VCaP (cell line): ENCODE data around the gene SPATA46.

ENCODE experiments used
- H3K27ac ChIP-seq: fragments of 450-650 bp; 2 replicates; pipeline ENCODE4 v1.5.1; 2017
- CTCF ChIP-seq: fragments of 450-650 bp; conservative IDR thresholded peaks from 2 replicates; pipeline ENCODE4 v1.5.1; 2017; ENCODE audit warnings: mild to moderate bottlenecking, moderate library complexity

The SPATA46 gene

DNA sequence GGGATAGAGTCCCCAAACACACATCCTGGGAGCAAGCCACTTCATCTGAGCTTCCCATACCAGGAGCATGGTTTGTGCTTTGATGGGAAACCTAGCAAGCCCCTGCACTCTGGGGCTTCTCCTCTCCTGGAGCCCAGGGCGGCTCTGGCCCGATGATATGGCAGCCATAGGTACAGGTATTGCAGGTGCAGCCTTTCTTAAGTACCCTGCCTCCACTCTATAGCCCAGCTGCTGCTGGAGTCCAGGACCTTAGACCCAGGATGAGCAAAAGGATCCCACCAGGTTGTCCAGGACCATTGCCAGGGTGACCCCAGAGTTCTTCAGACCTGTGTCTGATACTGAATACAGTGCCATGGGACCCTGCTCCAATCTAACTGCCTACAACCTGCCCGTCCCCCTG lies 9.0 kb upstream of the SPATA46 start:
- no peak overlapping the region for H3K27ac ChIP-seq
- no peak for TF ChIP-seq CTCF

GRCh38 chr1:162385280-162385623 lies 8.6 kb upstream of the SPATA46 start:
- no peak for TF ChIP-seq CTCF
- no peak overlapping the region for H3K27ac ChIP-seq

DNA sequence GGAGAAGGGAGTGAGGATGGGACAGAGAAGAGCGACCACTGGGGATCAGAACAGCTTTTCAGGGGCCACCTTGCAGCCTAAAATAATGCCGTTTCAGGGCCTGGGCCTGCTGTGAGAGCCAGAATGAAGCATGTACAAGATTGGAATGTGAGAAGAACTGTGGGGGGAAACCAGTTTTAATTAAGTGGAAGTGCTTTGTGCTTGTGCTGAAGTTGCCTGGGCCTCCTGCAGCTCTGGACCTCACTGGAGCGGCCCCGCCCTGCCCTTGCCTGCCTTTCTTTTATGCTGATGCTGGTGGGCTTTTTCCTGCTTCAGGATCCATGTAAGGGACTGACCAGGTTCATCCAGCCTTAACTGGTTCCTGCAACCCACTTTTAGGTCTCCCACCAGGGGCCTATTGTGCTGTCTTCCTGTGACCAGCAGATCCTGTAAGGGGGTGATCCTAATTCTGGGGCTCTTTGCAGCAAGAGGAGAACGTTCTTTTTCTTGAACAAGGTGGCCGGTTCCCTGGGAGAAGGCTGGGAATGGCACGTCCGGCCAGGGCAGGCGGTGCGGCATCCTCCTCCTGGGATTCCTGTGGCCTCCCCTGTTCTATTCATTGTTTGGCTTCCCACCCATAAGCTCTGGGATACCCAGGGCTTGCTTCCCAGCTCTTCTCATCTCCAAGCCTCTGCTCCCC lies 8.1 kb upstream of the SPATA46 start:
- H3K27ac ChIP-seq, result no peak overlapping the region
- no peak for TF ChIP-seq CTCF

DNA sequence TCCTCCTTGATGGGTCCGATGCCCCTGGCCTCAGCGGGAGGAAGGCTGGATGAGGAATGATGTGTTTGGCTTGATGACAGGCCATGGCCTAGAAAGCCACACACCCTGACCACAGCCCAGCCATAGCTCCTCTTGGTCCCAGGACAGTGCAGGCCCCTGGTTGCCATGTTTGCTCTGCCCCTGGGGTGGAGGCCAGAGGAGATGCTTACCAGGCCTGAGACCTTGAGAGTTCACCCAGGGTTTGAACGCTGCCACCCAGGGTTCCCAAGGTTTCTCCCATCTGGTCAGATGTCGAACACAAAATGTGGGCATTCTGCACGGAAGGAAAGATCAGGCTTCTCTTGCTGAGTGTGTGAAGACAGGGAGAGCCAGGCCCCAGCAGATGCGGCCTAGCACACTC lies 7.5 kb upstream of the SPATA46 start:
- no peak overlapping the region for H3K27ac ChIP-seq
- TF ChIP-seq CTCF, result no peak

GRCh38 chr1:162383516-162383915 lies 6.9 kb upstream of the SPATA46 start:
- no peak overlapping the region for H3K27ac ChIP-seq
- TF ChIP-seq CTCF, result no peak

- H3K27ac ChIP-seq, result no peak overlapping the region
- TF ChIP-seq CTCF, result no peak
Measured at GRCh38 chr1:162383091-162383490, 6.4 kb upstream of the SPATA46 start.

- H3K27ac ChIP-seq, result no peak overlapping the region
- TF ChIP-seq CTCF, result no peak
Measured at GRCh38 chr1:162381941-162382750, 5.5 kb upstream of the SPATA46 start.
